NCI-H446 (cell line): ENCODE measurements around the gene PCGF3.
"Not testable (repeated sequence)": the region's sequence is repeated elsewhere in the genome, so short reads cannot be mapped to it uniquely, and the experiment has no call there.

Experiments used
- DNase-seq, 2 experiments: peaks; one replicate each; lab custom pipeline; 2025; lab: John Stamatoyannopoulos, UW

Gene PCGF3

DNA sequence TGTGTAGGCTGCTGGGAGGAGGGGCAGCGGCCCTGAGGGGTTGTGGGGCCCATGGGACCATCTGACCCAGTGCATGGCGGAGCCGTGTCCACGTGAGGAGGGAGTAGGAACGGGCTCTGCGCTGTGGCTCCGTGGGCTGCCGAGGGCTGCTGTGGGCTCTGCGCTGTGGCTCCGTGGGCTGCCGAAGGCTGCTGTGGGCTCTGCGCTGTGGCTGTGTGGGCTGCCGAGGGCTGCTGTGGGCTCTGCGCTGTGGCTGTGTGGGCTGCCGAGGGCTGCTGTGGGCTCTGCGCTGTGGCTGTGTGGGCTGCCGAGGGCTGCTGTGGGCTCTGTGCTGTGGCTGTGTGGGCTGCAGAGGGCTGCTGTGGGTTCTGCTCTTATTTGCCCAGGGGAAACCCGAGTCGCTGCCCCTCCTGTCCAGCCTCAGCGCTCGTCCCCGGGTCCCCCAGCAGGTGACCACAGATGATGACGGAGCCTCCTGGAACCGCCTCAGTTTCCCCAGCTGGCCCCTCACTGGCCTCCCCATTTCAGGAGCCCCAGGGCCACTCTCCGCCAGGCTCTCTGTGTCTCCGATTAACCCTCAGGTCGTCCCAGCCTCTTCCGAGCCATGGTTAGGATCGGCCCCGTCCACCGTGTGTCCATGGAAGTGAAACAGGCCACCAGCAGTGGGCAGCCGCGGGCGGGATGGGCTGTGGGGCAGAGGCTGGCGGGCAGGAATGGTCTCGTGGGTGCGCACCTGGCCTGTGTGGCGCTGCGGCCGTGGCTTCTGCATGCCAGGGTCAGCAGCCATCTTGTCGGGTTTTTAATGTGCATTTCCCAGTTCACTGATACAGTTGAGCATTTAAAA is 20.0 kb downstream of the PCGF3 start:
- no peak for DNase-seq

DNA sequence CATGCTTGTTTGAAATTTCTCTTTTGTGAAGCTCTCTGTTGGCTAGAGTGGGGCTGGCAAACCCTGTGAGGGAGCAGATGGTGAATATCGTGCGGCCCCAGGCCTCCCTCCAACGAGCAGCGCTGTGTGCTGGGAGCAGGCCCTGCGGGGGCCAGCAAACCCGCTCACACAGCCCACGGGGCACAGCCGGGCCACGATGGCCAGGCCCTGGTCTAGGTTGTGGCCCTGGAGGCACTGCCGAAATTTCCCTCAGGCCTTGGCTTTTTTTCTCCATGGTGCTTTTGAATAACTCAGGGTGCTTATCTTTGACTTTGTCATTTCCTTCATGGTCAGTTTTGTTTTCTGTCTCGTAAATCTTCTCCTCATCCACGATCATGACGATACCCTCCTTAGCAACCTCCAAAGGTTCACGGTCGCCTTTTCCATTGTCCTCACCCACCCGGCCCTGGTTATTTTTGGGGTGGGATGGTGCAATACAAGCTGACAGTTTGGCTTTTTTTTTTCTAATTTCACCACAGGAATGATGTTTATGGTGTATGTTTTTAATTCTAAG is 20.7 kb downstream of the PCGF3 start:
- peak in 1 of 2 experiments; percentile 16 for DNase-seq

DNA sequence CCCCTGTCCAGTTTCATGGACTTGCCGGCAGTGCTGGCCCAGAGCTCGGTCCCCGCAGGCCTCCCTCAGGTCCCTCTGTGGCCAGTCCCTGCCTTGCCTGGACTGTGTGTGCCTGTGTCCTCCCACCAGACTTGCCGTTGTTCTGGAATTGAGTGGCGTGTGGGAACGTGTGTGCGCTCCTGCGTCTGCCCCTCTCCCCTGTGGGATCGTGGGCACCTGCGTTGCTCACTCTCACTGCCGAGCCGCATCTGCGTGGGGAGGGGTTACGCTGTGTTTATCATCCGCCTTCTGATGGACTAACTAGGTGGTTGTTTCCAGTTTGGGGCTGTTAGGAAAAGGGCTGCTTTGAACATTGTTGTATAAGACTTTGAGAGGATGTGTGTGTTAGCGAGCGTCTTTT is 21.2 kb downstream of the PCGF3 start:
- DNase-seq = no peak

DNA sequence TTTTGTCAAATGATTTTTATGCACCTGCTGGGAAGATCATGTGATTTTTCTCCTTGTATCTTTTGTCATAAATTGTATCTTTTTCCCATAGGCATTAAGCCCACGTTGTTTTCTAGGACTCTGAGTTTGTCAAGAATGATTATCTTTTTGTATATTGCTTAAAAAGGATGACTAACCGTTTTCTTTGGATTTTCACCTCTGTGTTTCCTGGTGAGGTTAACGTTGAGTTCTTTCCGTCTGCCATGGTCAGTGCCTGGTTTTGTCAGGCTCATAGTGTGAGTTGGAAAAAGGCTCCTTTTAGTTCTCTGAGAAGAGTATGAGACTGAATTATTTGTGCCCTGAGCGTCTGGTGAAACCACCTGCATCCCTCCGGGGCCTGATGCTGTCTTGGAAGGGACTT is 21.9 kb downstream of the PCGF3 start:
- no peak for DNase-seq

DNA sequence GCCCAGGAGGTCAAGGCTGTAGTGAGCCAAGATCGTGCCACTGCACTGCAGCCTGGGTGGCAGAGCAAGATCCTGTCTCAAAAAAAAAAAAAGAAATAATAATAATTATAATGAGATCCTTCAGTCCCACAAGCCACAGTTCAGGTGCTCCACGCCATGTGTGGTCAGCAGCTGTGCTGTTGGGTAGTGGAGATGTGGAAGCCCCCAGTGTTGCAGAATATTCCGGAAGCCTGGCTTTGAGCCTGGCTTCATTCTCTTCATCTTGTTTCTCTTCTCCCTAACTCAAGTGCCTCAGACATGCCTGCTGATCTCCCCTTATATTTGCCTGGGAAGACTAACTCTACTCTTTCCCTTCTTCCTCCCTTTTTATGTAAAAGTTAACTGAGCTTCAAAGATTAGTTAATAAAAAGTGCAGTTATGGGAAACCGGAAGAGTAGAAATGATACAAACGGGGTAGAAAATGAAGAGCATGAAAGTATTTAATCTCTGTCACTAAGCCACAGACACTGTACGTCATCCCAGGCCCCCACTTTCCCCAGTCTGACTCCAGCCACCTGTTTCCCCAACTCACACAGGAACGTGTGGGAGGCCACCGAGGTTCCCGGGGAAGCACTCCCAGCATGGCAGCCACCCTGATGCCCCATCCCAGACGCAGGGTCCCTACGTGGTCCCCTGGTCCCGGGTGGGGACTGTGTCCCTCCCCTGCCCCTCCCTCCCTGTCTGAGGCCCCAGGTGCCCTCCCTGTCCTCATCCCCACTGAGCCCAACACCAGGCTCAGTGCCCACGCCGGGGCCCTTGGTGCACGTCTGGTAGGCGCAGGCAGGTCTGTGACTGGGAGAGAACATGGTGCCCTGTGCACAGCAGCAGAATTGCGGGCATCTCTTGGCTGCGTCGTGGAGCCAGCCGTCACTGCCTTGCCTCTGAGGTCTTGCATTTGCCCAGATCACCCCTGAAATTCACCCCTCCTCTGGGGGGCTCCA is 24.0 kb downstream of the PCGF3 start:
- no peak for DNase-seq

DNA sequence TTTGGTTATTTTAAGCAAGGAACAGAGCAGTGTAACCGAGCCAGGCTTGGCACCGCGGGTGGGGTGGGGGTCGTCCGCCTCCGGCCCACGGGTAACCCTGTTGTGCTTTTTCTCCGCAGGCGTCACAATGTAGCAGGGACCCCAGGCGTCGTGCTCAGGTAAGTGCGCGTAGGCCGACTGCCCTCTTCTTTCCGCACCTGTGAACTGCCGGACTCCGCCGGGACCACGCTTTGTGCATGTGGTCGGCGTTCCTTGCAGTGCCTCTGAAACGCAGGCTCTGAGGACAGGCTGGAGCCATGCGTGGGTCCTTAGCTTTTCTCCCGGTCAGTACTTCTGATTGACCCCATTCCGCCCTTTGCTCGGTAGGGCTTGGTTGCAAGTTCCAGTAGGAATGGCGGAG is 24.9 kb downstream of the PCGF3 start:
- no peak for DNase-seq

DNA sequence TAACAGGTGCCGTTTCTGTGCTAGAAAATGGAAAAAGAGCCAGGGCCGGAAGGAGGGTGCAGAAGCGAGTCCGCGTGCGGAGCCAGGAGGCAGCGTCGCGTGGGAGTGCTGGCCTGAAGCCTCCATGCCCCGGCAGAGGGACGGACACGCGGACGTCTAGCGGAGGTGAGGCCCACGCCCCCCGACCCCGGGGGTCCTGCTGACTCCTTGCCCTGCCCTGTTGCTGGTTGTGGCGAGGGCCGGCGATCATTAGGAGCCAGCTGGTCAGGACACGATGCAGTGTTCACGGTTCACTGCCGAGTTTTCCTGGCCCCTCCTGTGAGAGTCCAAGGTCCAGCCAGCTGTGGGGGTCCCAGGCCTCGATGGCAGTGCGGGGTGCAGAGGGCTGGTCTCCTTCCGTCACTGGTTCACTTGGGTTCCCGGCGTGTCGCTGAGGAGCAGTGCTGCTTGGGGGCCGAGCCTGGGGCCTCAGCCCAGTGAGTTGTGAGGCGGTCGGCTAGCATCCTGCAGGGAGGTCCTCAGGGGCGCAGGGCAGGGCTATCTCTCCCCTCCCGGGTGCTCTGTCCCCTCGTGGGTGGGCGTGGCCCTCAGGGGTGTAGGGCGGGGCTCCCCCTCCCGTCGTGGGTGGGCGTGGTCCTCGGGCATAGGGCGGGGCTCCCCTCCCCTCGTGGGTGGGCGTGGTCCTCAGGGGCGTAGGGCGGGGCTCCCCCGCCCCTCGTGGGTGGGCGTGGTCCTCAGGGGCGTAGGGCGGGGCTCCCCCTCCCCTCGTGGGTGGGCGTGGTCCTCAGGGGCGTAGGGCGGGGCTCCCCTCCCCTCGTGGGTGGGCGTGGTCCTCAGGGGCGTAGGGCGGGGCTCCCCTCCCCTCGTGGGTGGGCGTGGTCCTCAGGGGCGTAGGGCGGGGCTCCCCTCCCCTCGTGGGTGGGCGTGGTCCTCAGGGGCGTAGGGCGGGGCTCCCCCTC is 25.6 kb downstream of the PCGF3 start:
- not testable (repeated sequence) for DNase-seq

DNA sequence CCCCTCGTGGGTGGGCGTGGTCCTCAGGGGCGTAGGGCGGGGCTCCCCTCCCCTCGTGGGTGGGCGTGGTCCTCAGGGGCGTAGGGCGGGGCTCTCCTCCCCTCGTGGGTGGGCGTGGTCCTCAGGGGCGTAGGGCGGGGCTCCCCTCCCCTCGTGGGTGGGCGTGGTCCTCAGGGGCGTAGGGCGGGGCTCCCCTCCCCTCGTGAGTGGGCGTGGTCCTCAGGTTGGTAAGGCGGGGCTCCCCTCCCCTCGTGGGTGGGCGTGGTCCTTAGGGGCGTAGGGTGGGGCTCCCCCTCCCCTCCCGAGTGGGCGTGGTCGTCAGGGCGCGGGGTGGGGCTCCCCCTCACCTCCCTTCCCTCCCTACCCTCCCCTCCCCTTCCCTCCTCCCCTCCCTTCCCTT is 26.3 kb downstream of the PCGF3 start:
- DNase-seq = not testable (repeated sequence)

DNA sequence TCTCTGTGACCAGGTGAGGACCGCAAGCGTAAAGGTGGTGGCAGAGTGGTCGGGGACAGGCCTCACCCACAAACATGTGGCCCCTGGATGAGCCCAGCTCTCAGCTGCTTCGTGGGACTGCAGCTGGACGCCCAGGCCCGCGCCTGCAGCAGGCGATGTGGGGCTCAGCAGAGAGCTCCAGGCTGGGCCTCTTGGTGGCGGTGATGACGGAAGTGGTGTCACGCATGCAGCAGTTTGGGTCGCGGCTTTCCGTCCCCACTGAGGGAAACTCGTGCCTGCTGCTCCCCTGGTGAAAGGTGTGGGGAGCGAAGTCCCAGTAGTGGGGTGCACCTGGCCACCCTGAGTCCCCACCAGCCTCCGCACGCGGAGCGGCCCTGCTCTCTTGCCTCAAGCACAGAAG is 26.9 kb downstream of the PCGF3 start:
- DNase-seq = no peak

DNA sequence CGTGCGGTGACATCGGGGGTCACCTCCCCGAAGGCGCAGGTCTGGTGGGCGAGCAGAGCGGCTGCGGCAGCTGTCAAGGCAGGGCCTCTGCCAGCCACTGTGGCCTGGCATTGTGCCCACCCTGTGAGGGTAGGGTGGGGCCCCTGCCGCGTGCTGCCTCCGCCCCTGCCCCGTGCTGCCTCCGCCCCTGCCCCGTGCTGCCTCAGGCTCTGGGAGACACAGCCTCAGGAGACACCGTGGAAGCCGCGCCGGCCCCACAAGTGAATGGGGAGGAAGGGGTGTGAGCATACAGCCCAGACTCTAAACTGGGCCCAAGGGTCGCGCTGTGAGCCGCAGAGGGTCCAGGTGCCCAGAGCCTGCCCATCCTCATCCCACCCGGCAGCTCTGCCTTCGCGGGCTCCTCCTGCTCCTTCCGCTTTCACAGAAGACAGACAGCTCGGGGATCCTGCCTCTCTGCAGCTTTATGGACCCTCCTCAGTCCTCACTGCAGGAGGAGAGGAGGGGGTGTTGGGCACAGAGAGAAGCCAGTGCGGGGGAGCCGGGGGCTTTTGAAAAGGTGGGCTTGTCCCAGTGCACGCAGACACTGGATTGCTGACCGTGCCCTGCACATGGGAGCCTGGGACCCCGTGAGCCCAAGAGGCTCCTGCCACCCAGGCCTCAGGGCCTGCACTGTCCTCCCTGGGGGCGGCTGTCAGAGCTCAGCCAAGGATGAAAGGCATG is 27.4 kb downstream of the PCGF3 start:
- DNase-seq = no peak

DNA sequence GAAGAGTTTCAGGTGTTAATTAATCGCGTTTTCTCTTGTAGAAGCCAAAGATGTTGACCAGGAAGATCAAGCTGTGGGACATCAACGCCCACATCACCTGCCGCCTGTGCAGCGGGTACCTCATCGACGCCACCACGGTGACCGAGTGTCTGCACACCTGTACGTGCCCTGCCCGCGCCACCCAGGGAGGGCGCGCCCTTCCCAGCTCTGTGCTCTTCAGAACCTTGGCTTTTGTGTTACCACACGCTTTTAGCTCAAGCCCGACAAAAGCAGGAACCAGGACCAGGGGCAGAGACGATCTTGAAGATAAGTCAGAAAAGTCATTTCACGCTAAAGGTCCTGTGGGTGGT is 28.0 kb downstream of the PCGF3 start:
- DNase-seq = no peak

DNA sequence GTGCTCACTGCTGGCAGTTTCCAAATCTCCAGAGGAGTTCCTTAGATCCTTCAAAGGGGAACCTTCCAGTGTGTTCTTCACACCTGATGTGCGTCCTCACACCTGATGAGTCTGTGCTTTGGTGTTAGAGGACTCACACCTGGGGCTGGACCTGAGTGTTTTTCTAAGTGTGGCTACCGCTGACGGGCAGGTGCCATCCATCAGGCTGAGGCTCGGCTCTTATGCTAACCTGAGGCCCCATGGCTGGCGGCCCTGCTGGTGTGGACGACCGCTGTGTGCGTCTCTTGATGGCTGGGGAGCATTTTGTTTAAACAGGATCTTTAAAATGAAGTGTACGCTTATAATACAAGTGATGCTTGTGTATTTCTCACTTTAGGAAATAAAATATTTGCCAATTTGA is 28.4 kb downstream of the PCGF3 start:
- no peak for DNase-seq

DNA sequence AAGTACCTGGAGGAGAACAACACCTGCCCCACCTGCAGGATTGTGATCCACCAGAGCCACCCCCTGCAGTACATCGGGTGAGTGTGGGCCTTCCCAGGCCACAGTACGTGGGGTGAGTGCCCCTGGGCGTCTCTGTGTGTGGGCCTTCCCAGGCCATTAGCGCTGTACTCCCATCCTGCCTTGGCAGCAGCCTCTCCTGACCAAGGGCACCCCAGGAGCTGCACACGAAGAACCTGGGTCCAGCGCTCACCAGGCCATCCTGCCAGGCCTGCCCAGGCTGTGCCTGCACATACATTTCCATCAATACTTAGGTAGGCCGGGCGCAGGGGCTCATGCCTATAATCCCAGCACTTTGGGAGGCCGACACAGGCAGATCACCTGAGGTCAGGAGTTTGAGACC is 29.3 kb downstream of the PCGF3 start:
- no peak for DNase-seq

DNA sequence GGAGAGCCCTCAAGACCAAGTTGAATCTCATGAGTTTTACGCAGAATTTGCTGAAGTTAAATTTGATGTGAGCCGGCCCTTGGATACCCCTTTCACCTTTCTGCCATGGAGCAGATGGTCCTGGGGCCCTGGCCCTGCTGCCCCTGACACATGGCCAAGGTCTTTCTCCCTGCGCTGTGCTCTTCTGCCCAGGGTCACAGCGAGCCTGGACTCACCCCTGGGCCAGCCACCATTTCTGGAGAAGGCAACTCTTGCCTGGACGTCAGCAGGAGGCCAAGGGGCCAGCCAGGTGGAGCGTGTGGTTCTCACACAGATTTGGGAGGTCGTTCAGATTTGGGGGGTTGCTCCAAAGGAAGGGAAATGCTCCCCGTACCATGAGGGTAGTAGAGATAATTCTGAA is 30.0 kb downstream of the PCGF3 start:
- DNase-seq = no peak

DNA sequence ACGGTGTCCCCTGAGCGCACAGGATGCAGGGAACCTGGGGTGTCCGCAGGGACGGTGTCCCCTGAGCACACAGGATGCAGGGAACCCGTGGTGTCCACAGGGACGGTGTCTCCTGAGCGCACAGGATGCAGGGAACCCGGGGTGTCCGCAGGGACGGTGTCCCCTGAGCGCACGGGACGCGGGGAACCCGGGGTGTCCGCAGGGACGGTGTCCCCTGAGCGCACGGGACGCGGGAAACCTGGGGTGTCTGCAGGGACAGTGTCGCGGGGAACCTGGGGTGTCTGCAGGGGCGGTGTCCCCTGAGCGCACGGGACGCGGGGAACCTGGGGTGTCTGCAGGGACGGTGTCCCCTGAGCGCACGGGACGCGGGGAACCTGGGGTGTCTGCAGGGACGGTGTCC is 30.9 kb downstream of the PCGF3 start:
- not testable (repeated sequence) for DNase-seq

DNA sequence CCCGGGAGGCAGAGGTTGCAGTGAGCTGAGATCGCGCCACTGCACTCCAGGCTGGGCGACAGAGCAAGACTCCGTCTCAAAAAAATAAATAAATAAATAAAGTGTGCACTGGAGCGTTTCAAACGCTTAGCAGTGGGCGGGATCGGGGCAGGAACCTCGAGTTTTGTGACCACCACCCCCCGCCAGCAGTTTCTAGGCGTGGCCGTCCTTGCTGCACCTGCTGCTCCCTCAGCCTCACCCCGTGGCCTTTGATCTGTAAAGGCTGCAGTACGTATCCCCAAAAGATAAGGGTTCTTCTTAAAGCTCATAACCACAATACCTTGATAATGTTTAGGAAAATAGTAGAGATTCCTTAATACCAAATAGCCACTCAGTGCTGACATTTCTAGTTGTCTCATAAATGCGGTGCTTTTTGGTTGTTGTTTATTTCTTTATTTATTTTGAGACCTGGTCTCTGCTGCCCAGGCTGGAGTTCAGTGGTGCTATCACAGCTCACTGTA is 33.2 kb downstream of the PCGF3 start:
- no peak for DNase-seq

DNA sequence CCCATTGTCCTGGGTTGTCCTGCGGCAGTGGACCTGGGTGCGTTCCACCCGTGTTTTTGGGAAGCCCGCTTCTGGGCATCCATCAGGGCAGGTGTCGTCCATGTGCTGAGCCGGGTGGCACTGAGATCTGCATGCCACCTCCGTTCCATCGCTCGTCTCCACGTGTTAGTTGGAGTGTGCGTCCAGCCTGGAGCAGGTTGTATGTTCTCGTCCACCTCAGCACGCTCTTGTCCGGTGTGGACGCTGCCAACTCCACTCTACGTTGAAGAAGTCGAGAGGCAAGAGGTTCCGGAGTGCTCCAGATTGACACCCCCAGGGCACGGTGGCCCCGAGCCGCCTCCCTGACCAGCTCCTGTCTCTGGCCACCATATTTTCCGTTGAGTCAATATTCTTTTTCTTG is 33.9 kb downstream of the PCGF3 start:
- no peak for DNase-seq

DNA sequence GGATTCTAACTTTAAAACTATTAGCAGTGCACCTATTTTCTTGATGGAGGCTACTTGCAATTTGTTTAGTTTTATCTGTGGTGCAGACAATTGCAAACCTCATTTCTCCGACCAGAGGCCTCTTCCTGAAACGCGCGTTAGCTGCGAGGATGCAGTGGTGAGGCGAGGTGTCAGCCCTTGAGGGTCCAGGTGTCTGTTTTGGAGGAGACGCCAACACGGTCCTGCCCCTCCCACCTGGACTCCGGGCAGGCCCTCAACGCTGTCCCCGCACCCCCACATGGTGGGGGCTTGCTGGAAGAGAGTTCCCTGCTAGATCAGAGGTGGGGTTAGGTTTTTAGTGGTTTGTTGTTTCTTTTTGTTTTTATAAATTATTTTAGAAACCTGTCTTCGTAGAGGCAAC is 34.4 kb downstream of the PCGF3 start:
- DNase-seq = no peak

DNA sequence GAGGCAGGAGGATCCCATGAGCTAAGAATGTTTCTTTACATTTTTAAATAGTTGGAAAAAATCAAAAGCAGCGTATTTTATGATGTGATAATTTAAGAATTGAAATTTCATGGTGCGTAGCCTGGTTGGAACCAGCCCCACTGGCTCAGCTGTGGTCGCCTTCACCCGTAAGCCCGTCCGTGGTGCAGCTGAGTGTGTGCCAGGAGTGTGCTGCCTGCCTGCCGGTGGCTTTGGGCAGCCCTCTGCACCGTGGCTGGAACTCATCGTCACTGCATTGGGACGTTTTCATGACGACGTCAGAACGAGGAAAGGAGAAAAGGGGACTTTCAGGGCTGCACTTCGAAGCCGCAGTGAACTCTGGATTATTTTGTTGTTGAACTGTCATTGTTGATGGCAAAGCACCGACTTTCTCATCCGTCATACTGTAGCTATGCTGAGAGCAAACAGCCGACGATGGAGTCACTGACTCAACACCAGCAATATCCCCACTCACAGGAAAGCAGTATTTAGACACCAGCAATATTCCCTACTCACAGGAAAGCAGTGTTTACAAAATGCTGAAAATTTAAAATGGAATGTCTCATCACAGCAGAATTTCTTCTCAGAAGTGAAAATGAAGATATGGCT is 35.1 kb downstream of the PCGF3 start:
- DNase-seq = no peak

DNA sequence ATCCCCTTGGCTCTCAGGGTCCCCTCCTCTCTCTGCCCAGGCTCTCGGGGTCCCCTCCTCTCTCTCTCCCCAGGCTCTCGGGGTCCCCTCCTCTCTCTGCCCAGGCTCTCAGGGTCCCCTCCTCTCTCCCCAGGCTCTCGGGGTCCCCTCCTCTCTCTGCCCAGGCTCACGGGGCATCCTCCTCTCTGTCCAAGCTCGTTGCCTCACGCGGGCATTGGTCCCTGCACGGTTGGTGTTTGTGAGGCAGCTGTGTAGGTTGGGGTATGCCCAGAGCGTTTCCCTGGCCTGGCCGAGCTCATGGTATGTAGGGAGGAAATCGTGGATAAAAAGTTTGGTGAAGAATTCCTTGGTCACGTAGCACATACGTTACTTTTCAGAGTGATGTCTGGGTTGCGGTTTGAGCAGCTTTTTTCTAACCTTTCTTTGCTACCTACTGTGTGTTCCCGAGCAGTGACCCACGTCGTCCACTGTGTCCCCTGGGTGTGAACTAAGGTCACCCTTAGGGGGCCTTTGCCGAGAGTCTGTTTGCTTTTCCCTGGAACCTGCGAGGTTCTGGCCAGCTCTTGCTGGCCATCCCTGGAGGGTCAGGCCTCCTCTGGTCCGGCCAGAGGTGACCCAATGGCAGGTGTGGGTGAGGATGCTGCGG is 36.6 kb downstream of the PCGF3 start:
- no peak for DNase-seq
